ENCODE data around the gene PDE10A. TPM values are rescaled to one million over a fixed set of nuclear protein-coding genes. Genes with fewer than 3 reads are reported as not detected.

Gene PDE10A
- polyA plus RNA-seq, 3 donors: not detected

GRCh38 chr6:165679326-165679725, 16.3 kb upstream of the PDE10A start:
- no peak overlapping the region for H3K9ac ChIP-seq (ENCODE audit: insufficient read depth, low read length, poor library complexity, severe bottlenecking)
- Mint-ChIP-seq H3K27ac (no peak overlapping the region), H3K36me3 (no peaks in the 10 kb centered on the region), H3K9me3 (peaks cover 0 to 11% (median 2%) of the 10 kb centered on the region in 7 donors), H3K27me3 (ENCODE audit: low read depth in 3 of 3) (peaks cover 4 to 6% (median 4%) of the 10 kb centered on the region in 3 donors), H3K4me3 (no peak overlapping the region), H3K4me1 (no peaks in the 10 kb centered on the region)
- H3K4me1 ChIP-seq (ENCODE audit: control insufficient read depth in 1 of 2, insufficient read depth in 2 of 2, low read length in 2 of 2): no peaks in the 10 kb centered on the region
- no peak overlapping the region for H3K4me2 ChIP-seq (replicated peaks; ENCODE audit: extremely low read depth, low read length, poor library complexity, severe bottlenecking)
- WGBS (ENCODE audit: insufficient coverage): 95% methylated on average over 6 of the region's 10 CpGs
- intact Hi-C loops (cut with micrococcal nuclease): no loop called here
- H3K79me2 ChIP-seq (ENCODE audit: insufficient read depth, low read length): no peaks in the 10 kb centered on the region
- H3K27ac ChIP-seq (ENCODE audit: low read depth in 1 of 2, low read length in 2 of 2): no peak overlapping the region
- H3K36me3 ChIP-seq (replicated peaks in 1 of 2; ENCODE audit: control insufficient read depth in 1 of 2, insufficient read depth in 2 of 2, low read length in 2 of 2): no peaks in the 10 kb centered on the region
- no peak for TF ChIP-seq CTCF (IDR thresholded peaks at IDR 0.05)
- H3K4me3 ChIP-seq (replicated peaks in 1 of 3; ENCODE audit: low read depth in 2 of 3, low read length in 3 of 3): no peak overlapping the region
- no peak overlapping the region for H2AFZ ChIP-seq (ENCODE audit: insufficient read depth, low read depth, low read length, poor library complexity, severe bottlenecking)
- no peak for DNase-seq
- H3K27me3 ChIP-seq (ENCODE audit: control insufficient read depth in 2 of 2, insufficient read depth in 2 of 2, low read length in 2 of 2): no peaks in the 10 kb centered on the region
- no peaks in the 10 kb centered on the region for H3K9me3 ChIP-seq (replicated peaks in 1 of 2; ENCODE audit: control insufficient read depth in 1 of 2, insufficient read depth in 1 of 2, low read length in 2 of 2)
- no peaks in the 10 kb centered on the region for H4K20me1 ChIP-seq (ENCODE audit: insufficient read depth, low read length)

- no peak overlapping the region for H2AFZ ChIP-seq (ENCODE audit: insufficient read depth, low read depth, low read length, poor library complexity, severe bottlenecking)
- DNase-seq: no peak
- H3K4me2 ChIP-seq (replicated peaks; ENCODE audit: extremely low read depth, low read length, poor library complexity, severe bottlenecking): no peak overlapping the region
- H3K36me3 ChIP-seq (replicated peaks in 1 of 2; ENCODE audit: control insufficient read depth in 1 of 2, insufficient read depth in 2 of 2, low read length in 2 of 2): no peaks in the 10 kb centered on the region
- no peak overlapping the region for H3K27ac Mint-ChIP-seq
- TF ChIP-seq CTCF (IDR thresholded peaks at IDR 0.05): no peak
- intact Hi-C loops (cut with micrococcal nuclease): no loop called here
- H3K9ac ChIP-seq (ENCODE audit: insufficient read depth, low read length, poor library complexity, severe bottlenecking): no peak overlapping the region
- H3K9me3 ChIP-seq (replicated peaks in 1 of 2; ENCODE audit: control insufficient read depth in 1 of 2, insufficient read depth in 1 of 2, low read length in 2 of 2): no peaks in the 10 kb centered on the region
- no peaks in the 10 kb centered on the region for H3K4me1 ChIP-seq (ENCODE audit: control insufficient read depth in 1 of 2, insufficient read depth in 2 of 2, low read length in 2 of 2)
- H3K27me3 ChIP-seq (ENCODE audit: control insufficient read depth in 2 of 2, insufficient read depth in 2 of 2, low read length in 2 of 2): no peaks in the 10 kb centered on the region
- H4K20me1 ChIP-seq (ENCODE audit: insufficient read depth, low read length): no peaks in the 10 kb centered on the region
- H3K27me3 Mint-ChIP-seq (ENCODE audit: low read depth in 3 of 3): peaks cover 4 to 6% (median 5%) of the 10 kb centered on the region in 3 donors
- H3K4me3 Mint-ChIP-seq: no peak overlapping the region
- H3K79me2 ChIP-seq (ENCODE audit: insufficient read depth, low read length): no peaks in the 10 kb centered on the region
- peaks cover 0 to 11% (median 2%) of the 10 kb centered on the region in 7 donors for H3K9me3 Mint-ChIP-seq
- H3K36me3 Mint-ChIP-seq: no peaks in the 10 kb centered on the region
- WGBS (ENCODE audit: insufficient coverage): no CpG with 5 or more reads among the region's 4 CpGs
- H3K4me1 Mint-ChIP-seq: no peaks in the 10 kb centered on the region
- no peak overlapping the region for H3K4me3 ChIP-seq (replicated peaks in 1 of 3; ENCODE audit: low read depth in 2 of 3, low read length in 3 of 3)
- no peak overlapping the region for H3K27ac ChIP-seq (ENCODE audit: low read depth in 1 of 2, low read length in 2 of 2)
Measured at GRCh38 chr6:165678904-165679303, 15.9 kb upstream of the PDE10A start.

Data from CD14-positive monocyte (primary cell).